Small intestine (tissue), 7 donors: Measurements from ENCODE around the gene TPSB2. TPM values are rescaled to one million over a fixed set of nuclear protein-coding genes. Genes with fewer than 3 reads are reported as not detected.
"Not testable (repeated sequence)": the region's sequence is repeated elsewhere in the genome, so short reads cannot be mapped to it uniquely, and the experiment has no call there.

Experiments used
- DNase-seq, 2 donors: peaks; one replicate each; pipeline versions ENCODE4 v3.0.0 to v3.0.0-alpha.2; 2013
- FAIRE-seq: peaks from 2 replicates; lab custom pipeline; 2012; peaks lifted over from hg19 to GRCh38; lab: Jason Lieb, UNC
- H3K27ac ChIP-seq, 3 donors: one replicate each; pipeline ENCODE4 v1.5.1; 2013; ENCODE audit warnings: low read length in 2 of 3, mild to moderate bottlenecking in 2 of 3, control low read depth in 1 of 3, inconsistent platforms in 1 of 3, low read depth in 1 of 3, moderate library complexity in 1 of 3
- H3K27me3 ChIP-seq, 3 donors: one replicate each; pipeline ENCODE4 v1.6.1; 2013; ENCODE audit warnings: low read length in 3 of 3, inconsistent platforms in 1 of 3; ENCODE audit not compliant: control insufficient read depth in 3 of 3, insufficient read depth in 3 of 3
- H3K36me3 ChIP-seq, 3 donors: one replicate each; pipeline ENCODE4 v1.6.1; 2013; ENCODE audit warnings: low read length in 3 of 3, inconsistent platforms in 1 of 3, low read depth in 1 of 3, mild to moderate bottlenecking in 1 of 3, moderate library complexity in 1 of 3; ENCODE audit not compliant: control insufficient read depth in 3 of 3, insufficient read depth in 2 of 3
- H3K4me1 ChIP-seq, 3 donors: one replicate each; pipeline ENCODE4 v1.6.1; 2013; ENCODE audit warnings: low read length in 2 of 3, inconsistent platforms in 1 of 3, low read depth in 1 of 3, mild to moderate bottlenecking in 1 of 3, moderate library complexity in 1 of 3; ENCODE audit not compliant: control insufficient read depth in 3 of 3, insufficient read depth in 2 of 3
- H3K4me3 ChIP-seq, 3 donors: one replicate each; pipeline ENCODE4 v1.5.1; 2013; ENCODE audit warnings: low read length in 3 of 3, control low read depth in 1 of 3, inconsistent platforms in 1 of 3, low read depth in 1 of 3, mild to moderate bottlenecking in 1 of 3, moderate library complexity in 1 of 3
- H3K9me3 ChIP-seq, 2 donors: one replicate each; pipeline ENCODE4 v1.6.1; 2013; ENCODE audit warnings: low read depth in 1 of 2, low read length in 1 of 2; ENCODE audit not compliant: control insufficient read depth in 2 of 2, insufficient read depth in 1 of 2
- WGBS, 3 donors: extraction: QIAGEN DNeasy Blood & Tissue Kit; methylation state at CpG; one replicate each; pipeline ENCODE4 v1.1.7; 2013; 5-methylcytosine and 5-hydroxymethylcytosine counted together
- polyA plus RNA-seq, 4 donors: library from polyadenylated mRNA; stranded (reverse) in 3 of 4; unstranded in 1 of 4; fragments of 200-250 nt in 3 of 4; fragments of 120-200 nt in 1 of 4; gene quantifications; one replicate each; pipeline versions ENCODE4 v1.2.1 to v1.2.3, GENCODE V29; 2013
- donor health status: healthy with polysubstance abuse.
- donor health status: control.
- donor health status: control.
- donor health status: Bipolar disorder and iron deficiency.
- donor health status: healthy.

Gene TPSB2
- polyA plus RNA-seq, 4 donors: 0.47 to 58.7 (median 20.5) TPM

GRCh38 chr16:1230471-1231212, 658 bp upstream of the TPSB2 start:
- not testable (repeated sequence) for H3K27ac ChIP-seq, H3K9me3 ChIP-seq, H3K36me3 ChIP-seq, H3K4me3 ChIP-seq, H3K4me1 ChIP-seq, FAIRE-seq, H3K27me3 ChIP-seq, DNase-seq
- 74 to 79% (median 77%) methylated on average over 12 to 17 of the region's 17 CpGs for WGBS, 3 donors

GRCh38 chr16:1229476-1229875, 508 bp downstream of the TPSB2 start:
- not testable (repeated sequence) for H3K27ac ChIP-seq, DNase-seq, H3K36me3 ChIP-seq, H3K4me3 ChIP-seq, H3K27me3 ChIP-seq, H3K9me3 ChIP-seq, FAIRE-seq
- H3K4me1 ChIP-seq: peaks cover 0 to 14% (median 0%) of the 10 kb centered on the region in 3 donors
- WGBS, 3 donors: 86 to 93% (median 88%) methylated on average over 5 to 10 of the region's 13 CpGs

GRCh38 chr16:1228227-1228626, 1.8 kb downstream of the TPSB2 start:
- H3K9me3 ChIP-seq, H3K27me3 ChIP-seq, H3K27ac ChIP-seq, DNase-seq, H3K36me3 ChIP-seq, H3K4me3 ChIP-seq, FAIRE-seq: not testable (repeated sequence)
- H3K4me1 ChIP-seq: peaks cover 0 to 21% (median 0%) of the 10 kb centered on the region in 3 donors
- 73 to 75% (median 74%) methylated on average over 4 to 7 of the region's 7 CpGs for WGBS, 3 donors

- H3K9me3 ChIP-seq, H3K36me3 ChIP-seq, H3K27me3 ChIP-seq, FAIRE-seq, DNase-seq, H3K27ac ChIP-seq, H3K4me3 ChIP-seq: not testable (repeated sequence)
- WGBS, 3 donors: 42 to 61% (median 52%) methylated on average over 9 to 14 of the region's 14 CpGs
- H3K4me1 ChIP-seq: peaks cover 0 to 21% (median 0%) of the 10 kb centered on the region in 3 donors
Observed at GRCh38 chr16:1226692-1227091, 3.3 kb downstream of the TPSB2 start.

GRCh38 chr16:1225728-1226311, 4.2 kb downstream of the TPSB2 start:
- peaks cover 0 to 21% (median 0%) of the 10 kb centered on the region in 3 donors for H3K4me1 ChIP-seq
- not testable (repeated sequence) for FAIRE-seq, H3K27ac ChIP-seq, H3K36me3 ChIP-seq, H3K4me3 ChIP-seq, H3K27me3 ChIP-seq, H3K9me3 ChIP-seq
- 35 to 55% (median 44%) methylated on average over 20 to 24 of the region's 24 CpGs for WGBS, 3 donors
- peak in 1 of 2 donors; percentile 16 for DNase-seq

- Histone ChIP-seq H3K36me3 (peaks cover 0 to 9% (median 0%) of the 10 kb centered on the region in 3 donors), H3K27me3 (peaks cover 0 to 1% (median 0%) of the 10 kb centered on the region in 3 donors), H3K4me1 (peaks cover 0 to 21% (median 0%) of the 10 kb centered on the region in 3 donors), H3K9me3 (no peaks in the 10 kb centered on the region), H3K4me3 (no peak within 1 kb of the TSS), H3K27ac (peak within 1 kb of the TSS in 1 of 3 donors; percentile 28)
- 15 to 50% (median 20%) methylated on average over 9 to 10 of the region's 10 CpGs for WGBS, 3 donors
- FAIRE-seq: no peak
- peak; percentile 59 to 78 for DNase-seq
Observed at GRCh38 chr16:1225051-1225451, 4.9 kb downstream of the TPSB2 start, which contains the start of gene TPSG1. Gene TPSG1 (minus strand): TSS chr16:1225268. CDS start chr16:1225252, 16 bp downstream.

GRCh38 chr16:1224558-1224957, 5.4 kb downstream of the TPSB2 start:
- Histone ChIP-seq H3K4me3 (no peak overlapping the region), H3K36me3 (peaks cover 0 to 9% (median 0%) of the 10 kb centered on the region in 3 donors), H3K27ac (no peak overlapping the region), H3K9me3 (no peaks in the 10 kb centered on the region), H3K4me1 (peaks cover 0 to 21% (median 0%) of the 10 kb centered on the region in 3 donors), H3K27me3 (peaks cover 0 to 1% (median 0%) of the 10 kb centered on the region in 3 donors)
- FAIRE-seq (no peak), DNase-seq (peak; percentile 33 to 40)
- 14 to 51% (median 26%) methylated on average over 6 to 9 of the region's 9 CpGs for WGBS, 3 donors

- 31 to 77% (median 61%) methylated on average over 36 to 38 of the region's 38 CpGs for WGBS, 3 donors
- H3K27ac ChIP-seq: no peak overlapping the region
Observed at GRCh38 chr16:1223355-1224214, 6.4 kb downstream of the TPSB2 start.

More at GRCh38 chr16:1223355-1224214, 6.4 kb downstream of the TPSB2 start:
- FAIRE-seq (no peak), DNase-seq (peak; percentile 37 to 85)
- Histone ChIP-seq H3K36me3 (peaks cover 0 to 9% (median 0%) of the 10 kb centered on the region in 3 donors), H3K4me1 (peaks cover 0 to 21% (median 0%) of the 10 kb centered on the region in 3 donors), H3K27me3 (peaks cover 0 to 1% (median 0%) of the 10 kb centered on the region in 3 donors), H3K9me3 (no peaks in the 10 kb centered on the region), H3K4me3 (no peak overlapping the region)
